ENCODE data around the gene CCDC148.

Gene CCDC148

DNA sequence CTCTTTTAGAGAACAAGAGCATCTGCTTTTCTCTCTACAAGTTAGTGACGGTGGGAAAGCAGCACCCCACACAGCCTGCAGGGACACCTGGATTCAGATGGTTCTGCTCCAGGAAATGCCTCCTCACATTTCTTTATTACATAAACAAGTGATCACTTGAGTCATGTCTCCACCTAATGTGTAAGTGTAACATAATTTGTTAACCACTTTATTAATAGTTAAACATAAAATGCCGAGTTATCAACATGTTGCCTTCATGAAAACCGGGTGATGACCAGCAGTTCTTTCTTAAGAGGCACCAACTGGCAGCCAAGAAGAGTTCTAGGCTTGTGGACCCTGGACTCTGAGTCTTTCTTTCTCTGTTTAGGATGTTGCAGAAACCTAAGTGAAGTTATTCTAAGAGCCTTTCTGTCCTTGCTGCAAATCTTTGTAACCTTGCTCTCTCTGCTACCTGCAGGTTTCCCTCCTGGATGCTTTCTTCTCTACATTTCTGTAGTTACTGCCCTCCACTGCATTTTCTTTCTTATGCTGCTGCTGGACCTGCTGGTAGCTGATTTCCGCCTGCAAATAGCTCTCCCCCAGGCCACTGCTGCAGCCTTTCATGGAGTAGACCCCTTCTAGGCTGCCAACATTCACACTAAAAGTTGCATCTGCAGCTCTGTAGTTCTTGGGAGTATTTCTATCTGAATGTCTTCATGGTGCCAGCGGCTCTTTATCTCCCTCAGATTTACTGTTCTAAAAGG is 330.6 kb downstream of the CCDC148 start:
- H4K20me1 ChIP-seq (ENCODE audit: control insufficient read depth, insufficient read depth, low read depth, low read length) = no peaks in the 10 kb centered on the region
- H3K27ac ChIP-seq (ENCODE audit: low read depth, low read length) = no peak overlapping the region
- H3K9me3 ChIP-seq (ENCODE audit: control insufficient read depth, insufficient read depth, low read length) = no peaks in the 10 kb centered on the region
- no peaks in the 10 kb centered on the region for H3K79me2 ChIP-seq (ENCODE audit: control insufficient read depth, low read length)
- 0 out of 2 replicates have a peak, but pooled peaks cover 2% of the 10 kb centered on the region for H3K27me3 ChIP-seq (ENCODE audit: control insufficient read depth, low read length)
- no peaks in the 10 kb centered on the region for H3K36me3 ChIP-seq (ENCODE audit: control insufficient read depth, low read length)
- no peaks in the 10 kb centered on the region for H3K9me2 ChIP-seq (replicated peaks; ENCODE audit: control insufficient read depth, low read length)
- TF ChIP-seq, protein P1, sequence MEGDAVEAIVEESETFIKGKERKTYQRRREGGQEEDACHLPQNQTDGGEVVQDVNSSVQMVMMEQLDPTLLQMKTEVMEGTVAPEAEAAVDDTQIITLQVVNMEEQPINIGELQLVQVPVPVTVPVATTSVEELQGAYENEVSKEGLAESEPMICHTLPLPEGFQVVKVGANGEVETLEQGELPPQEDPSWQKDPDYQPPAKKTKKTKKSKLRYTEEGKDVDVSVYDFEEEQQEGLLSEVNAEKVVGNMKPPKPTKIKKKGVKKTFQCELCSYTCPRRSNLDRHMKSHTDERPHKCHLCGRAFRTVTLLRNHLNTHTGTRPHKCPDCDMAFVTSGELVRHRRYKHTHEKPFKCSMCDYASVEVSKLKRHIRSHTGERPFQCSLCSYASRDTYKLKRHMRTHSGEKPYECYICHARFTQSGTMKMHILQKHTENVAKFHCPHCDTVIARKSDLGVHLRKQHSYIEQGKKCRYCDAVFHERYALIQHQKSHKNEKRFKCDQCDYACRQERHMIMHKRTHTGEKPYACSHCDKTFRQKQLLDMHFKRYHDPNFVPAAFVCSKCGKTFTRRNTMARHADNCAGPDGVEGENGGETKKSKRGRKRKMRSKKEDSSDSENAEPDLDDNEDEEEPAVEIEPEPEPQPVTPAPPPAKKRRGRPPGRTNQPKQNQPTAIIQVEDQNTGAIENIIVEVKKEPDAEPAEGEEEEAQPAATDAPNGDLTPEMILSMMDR (IDR thresholded peaks at IDR 0.05; ENCODE audit: low read depth, low read length, poor library complexity, severe bottlenecking) = no peak
- no peak for TF ChIP-seq EZH2phosphoT487 (IDR thresholded peaks at IDR 0.05; ENCODE audit: borderline replicate concordance, low read length)
- no peak overlapping the region for H3K4me3 ChIP-seq (ENCODE audit: low read length)
- H3K4me1 ChIP-seq (ENCODE audit: control insufficient read depth, low read length) = no peaks in the 10 kb centered on the region
- H3F3A ChIP-seq (ENCODE audit: control insufficient read depth, insufficient read depth) = no peaks in the 10 kb centered on the region
- no peak overlapping the region for H3K4me2 ChIP-seq (ENCODE audit: low read length)

DNA sequence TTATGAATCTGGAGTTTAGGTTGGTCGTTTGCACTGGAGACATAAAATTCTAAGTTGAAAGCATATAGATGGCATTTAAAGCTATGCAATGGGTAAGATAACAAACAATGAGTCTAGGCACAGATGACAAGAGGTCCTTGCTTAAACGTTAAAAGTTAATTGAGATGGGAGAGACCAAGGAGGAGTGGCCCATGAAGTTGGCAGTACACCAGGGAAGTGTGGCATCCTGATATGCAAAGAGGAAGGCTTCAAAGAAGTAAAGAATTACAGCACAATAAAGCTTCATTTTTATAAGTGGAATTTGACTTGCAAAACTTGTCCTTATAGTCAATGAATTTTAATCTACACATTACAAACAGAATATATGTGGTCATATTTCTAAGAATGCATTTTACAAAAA is 331.7 kb downstream of the CCDC148 start:
- H3K4me3 ChIP-seq (ENCODE audit: low read length) = no peak overlapping the region
- TF ChIP-seq, protein P1 (IDR thresholded peaks at IDR 0.05; ENCODE audit: low read depth, low read length, poor library complexity, severe bottlenecking) = no peak
- no peak for TF ChIP-seq EZH2phosphoT487 (IDR thresholded peaks at IDR 0.05; ENCODE audit: borderline replicate concordance, low read length)
- no peaks in the 10 kb centered on the region for H3K9me2 ChIP-seq (replicated peaks; ENCODE audit: control insufficient read depth, low read length)
- H3K36me3 ChIP-seq (ENCODE audit: control insufficient read depth, low read length) = no peaks in the 10 kb centered on the region
- H4K20me1 ChIP-seq (ENCODE audit: control insufficient read depth, insufficient read depth, low read depth, low read length) = no peaks in the 10 kb centered on the region
- no peaks in the 10 kb centered on the region for H3K79me2 ChIP-seq (ENCODE audit: control insufficient read depth, low read length)
- no peak overlapping the region for H3K27ac ChIP-seq (ENCODE audit: low read depth, low read length)
- H3K4me2 ChIP-seq (ENCODE audit: low read length) = no peak overlapping the region
- H3F3A ChIP-seq (ENCODE audit: control insufficient read depth, insufficient read depth) = no peaks in the 10 kb centered on the region
- H3K9me3 ChIP-seq (ENCODE audit: control insufficient read depth, insufficient read depth, low read length) = no peaks in the 10 kb centered on the region
- no peaks in the 10 kb centered on the region for H3K4me1 ChIP-seq (ENCODE audit: control insufficient read depth, low read length)
- 0 out of 2 replicates have a peak, but pooled peaks cover 2% of the 10 kb centered on the region for H3K27me3 ChIP-seq (ENCODE audit: control insufficient read depth, low read length)
